Measurements from ENCODE around the gene IAH1.

The IAH1 gene

GRCh38 chr2:9525266-9525665 is 50.9 kb downstream of the IAH1 start:
- in situ Hi-C loops (cut with HindIII; ENCODE audit: low sequenced_read_pairs): no loop called here

GRCh38 chr2:9527995-9528787 is 53.8 kb downstream of the IAH1 start:
- in situ Hi-C loops (cut with HindIII; ENCODE audit: low sequenced_read_pairs): no loop called here

GRCh38 chr2:9532421-9532820 is 58.1 kb downstream of the IAH1 start:
- in situ Hi-C loops (cut with HindIII; ENCODE audit: low sequenced_read_pairs): no loop called here

GRCh38 chr2:9533663-9534062 is 59.3 kb downstream of the IAH1 start:
- in situ Hi-C loops (cut with HindIII; ENCODE audit: low sequenced_read_pairs): no loop called here

GRCh38 chr2:9535177-9535576 is 60.8 kb downstream of the IAH1 start:
- in situ Hi-C loops (cut with HindIII; ENCODE audit: low sequenced_read_pairs): no loop called here

DNA sequence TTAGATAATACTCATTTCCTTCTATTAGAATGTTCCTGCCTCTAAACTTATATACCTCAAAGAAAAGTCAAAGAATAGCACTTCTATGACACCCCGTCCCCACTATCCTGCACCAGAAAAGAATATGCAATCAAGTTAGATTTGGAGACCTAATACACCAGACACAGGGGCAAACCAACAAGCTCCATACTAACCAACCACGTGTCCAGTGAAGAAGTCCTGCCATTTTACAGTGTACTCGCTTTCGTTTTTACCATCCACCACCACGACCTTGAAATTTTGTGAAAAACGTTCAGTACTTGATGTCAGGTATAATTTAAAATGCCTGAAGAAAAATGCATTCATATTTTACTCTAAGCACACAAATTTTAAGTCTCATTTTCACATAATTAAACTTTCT is 62.2 kb downstream of the IAH1 start:
- in situ Hi-C loops (cut with HindIII; ENCODE audit: low sequenced_read_pairs): no loop called here

- in situ Hi-C loops (cut with HindIII; ENCODE audit: low sequenced_read_pairs): no loop called here
Measured at GRCh38 chr2:9538000-9538507, 63.7 kb downstream of the IAH1 start.

Measured in endothelial cell of hepatic sinusoid (primary cell).